ENCODE results near the gene TNFRSF4.

GRCh38 chr1:1259540-1259939 is 45.6 kb upstream of the TNFRSF4 start:
- TF ChIP-seq CTCF (IDR thresholded peaks at IDR 0.05) (no peak), POLR2A (IDR thresholded peaks at IDR 0.05) (no peak)

All from thyroid gland (tissue), 4 donors.